ENCODE data around the gene SH3BGR.

The SH3BGR gene

DNA sequence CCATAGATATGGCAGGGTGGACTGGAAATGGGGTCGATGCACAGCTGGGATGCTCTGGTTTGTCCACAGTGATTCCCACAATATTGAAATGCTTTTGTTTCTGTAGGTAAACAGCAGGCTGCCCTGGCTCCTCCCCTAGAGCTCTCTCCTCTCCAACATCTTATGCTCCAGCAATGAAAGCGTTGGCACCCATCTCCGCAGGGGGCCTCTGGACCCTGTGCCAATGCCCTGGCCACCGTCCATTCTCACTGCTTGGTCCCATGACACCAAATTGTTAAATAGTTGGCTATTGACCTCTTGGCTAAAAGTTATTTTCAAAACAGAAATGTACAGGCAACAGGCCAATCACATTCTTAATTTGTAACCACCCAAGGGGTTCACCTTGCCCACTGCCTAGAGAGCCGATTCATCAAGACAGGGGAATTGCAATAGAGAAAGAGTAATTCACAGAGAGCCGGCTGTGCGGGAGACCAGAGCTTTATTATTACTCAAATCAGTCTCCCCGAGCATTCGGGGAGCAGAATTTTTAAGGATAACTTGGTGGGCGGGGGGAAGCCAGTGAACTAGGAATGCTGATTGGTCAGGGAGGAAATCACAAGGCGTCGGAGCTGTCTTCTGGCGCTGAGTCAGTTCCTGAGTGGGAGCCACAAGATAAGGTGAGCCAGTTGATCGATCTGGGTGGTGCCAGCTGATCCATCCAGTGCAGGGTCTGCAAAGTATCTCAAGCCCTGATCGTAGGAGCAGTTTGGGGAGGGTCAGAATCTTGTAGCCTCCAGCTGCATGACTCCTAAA lies 84.1 kb downstream of the SH3BGR start:
- Histone ChIP-seq H3K27me3 (ENCODE audit: insufficient read depth, low read length, poor library complexity, severe bottlenecking) (no peaks in the 10 kb centered on the region), H2AFZ (ENCODE audit: low read length) (no peak overlapping the region), H3K9me3 (ENCODE audit: insufficient read depth, low read depth, low read length) (no peaks in the 10 kb centered on the region), H3K4me3 (ENCODE audit: low read length, poor library complexity, severe bottlenecking) (no peak overlapping the region), H3K4me2 (ENCODE audit: low read depth, low read length, poor library complexity, severe bottlenecking) (no peak overlapping the region), H3K79me2 (ENCODE audit: insufficient read depth, low read length) (no peaks in the 10 kb centered on the region), H3K9me2 (replicated peaks; ENCODE audit: low read depth, low read length) (no peaks in the 10 kb centered on the region), H3K36me3 (ENCODE audit: insufficient read depth, low read length) (no peaks in the 10 kb centered on the region), H4K20me1 (ENCODE audit: insufficient read depth, low read length, poor library complexity, severe bottlenecking) (no peaks in the 10 kb centered on the region), H3K4me1 (ENCODE audit: insufficient read depth, low read length, poor library complexity, severe bottlenecking) (no peaks in the 10 kb centered on the region), H3K9ac (ENCODE audit: low read depth, low read length, poor library complexity, severe bottlenecking) (no peak overlapping the region), H3F3A (ENCODE audit: low read depth) (no peaks in the 10 kb centered on the region)
- no peak for TF ChIP-seq EZH2phosphoT487 (IDR thresholded peaks at IDR 0.05; ENCODE audit: borderline replicate concordance)
- TF ChIP-seq, protein P1, sequence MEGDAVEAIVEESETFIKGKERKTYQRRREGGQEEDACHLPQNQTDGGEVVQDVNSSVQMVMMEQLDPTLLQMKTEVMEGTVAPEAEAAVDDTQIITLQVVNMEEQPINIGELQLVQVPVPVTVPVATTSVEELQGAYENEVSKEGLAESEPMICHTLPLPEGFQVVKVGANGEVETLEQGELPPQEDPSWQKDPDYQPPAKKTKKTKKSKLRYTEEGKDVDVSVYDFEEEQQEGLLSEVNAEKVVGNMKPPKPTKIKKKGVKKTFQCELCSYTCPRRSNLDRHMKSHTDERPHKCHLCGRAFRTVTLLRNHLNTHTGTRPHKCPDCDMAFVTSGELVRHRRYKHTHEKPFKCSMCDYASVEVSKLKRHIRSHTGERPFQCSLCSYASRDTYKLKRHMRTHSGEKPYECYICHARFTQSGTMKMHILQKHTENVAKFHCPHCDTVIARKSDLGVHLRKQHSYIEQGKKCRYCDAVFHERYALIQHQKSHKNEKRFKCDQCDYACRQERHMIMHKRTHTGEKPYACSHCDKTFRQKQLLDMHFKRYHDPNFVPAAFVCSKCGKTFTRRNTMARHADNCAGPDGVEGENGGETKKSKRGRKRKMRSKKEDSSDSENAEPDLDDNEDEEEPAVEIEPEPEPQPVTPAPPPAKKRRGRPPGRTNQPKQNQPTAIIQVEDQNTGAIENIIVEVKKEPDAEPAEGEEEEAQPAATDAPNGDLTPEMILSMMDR (conservative IDR thresholded peaks at IDR 0.05; ENCODE audit: low read length), result no peak

DNA sequence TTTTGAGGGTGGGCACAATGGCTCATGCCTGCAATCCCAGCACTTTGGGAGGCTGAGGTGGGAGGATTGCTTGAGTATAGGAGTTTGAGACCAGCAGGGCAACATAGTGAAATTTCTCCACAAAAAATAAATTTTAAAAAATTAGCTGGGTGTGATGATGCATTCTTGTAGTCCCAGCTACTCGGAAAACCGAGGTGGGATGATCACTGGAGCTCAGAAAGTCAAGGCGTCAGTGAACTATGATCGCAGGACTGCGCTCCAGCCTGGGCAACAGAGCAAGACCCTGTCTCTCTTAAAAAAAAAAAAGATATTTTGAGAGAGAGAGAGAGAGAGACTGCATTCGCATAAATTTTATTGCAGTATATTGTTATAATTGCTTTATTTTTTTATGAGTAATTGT lies 85.1 kb downstream of the SH3BGR start:
- TF ChIP-seq, protein P1 (conservative IDR thresholded peaks at IDR 0.05; ENCODE audit: low read length), result no peak
- TF ChIP-seq EZH2phosphoT487 (IDR thresholded peaks at IDR 0.05; ENCODE audit: borderline replicate concordance), result no peak
- Histone ChIP-seq H3K9me2 (replicated peaks; ENCODE audit: low read depth, low read length) (no peaks in the 10 kb centered on the region), H3K9me3 (ENCODE audit: insufficient read depth, low read depth, low read length) (no peaks in the 10 kb centered on the region), H3K9ac (ENCODE audit: low read depth, low read length, poor library complexity, severe bottlenecking) (no peak overlapping the region), H4K20me1 (ENCODE audit: insufficient read depth, low read length, poor library complexity, severe bottlenecking) (no peaks in the 10 kb centered on the region), H3F3A (ENCODE audit: low read depth) (no peaks in the 10 kb centered on the region), H3K36me3 (ENCODE audit: insufficient read depth, low read length) (no peaks in the 10 kb centered on the region), H3K4me2 (ENCODE audit: low read depth, low read length, poor library complexity, severe bottlenecking) (no peak overlapping the region), H3K4me1 (ENCODE audit: insufficient read depth, low read length, poor library complexity, severe bottlenecking) (no peaks in the 10 kb centered on the region), H3K27me3 (ENCODE audit: insufficient read depth, low read length, poor library complexity, severe bottlenecking) (no peaks in the 10 kb centered on the region), H3K79me2 (ENCODE audit: insufficient read depth, low read length) (no peaks in the 10 kb centered on the region), H3K4me3 (ENCODE audit: low read length, poor library complexity, severe bottlenecking) (no peak overlapping the region), H2AFZ (ENCODE audit: low read length) (no peak overlapping the region)

DNA sequence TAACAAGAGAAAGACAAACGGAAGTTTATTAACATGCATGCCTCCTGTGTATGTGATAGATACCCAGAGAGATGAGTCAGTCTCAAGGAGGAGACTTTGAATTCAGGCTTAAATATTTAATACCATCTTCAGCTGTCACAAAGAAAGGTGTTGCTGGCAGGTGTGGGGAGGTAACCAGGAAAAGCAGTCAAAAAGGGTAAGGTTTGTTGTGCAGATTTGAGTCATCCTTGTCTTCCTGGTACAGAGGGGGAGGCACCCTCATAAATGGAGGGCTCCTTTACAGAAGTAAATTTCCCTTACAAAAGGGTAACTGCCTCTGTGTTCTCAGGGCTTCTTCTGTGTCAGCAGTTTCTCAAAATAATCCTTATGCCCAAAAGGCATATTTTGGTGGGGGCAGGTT lies 85.8 kb downstream of the SH3BGR start:
- no peaks in the 10 kb centered on the region for H3K36me3 ChIP-seq (ENCODE audit: insufficient read depth, low read length)
- H3K27me3 ChIP-seq (ENCODE audit: insufficient read depth, low read length, poor library complexity, severe bottlenecking), result no peaks in the 10 kb centered on the region
- no peaks in the 10 kb centered on the region for H3K4me1 ChIP-seq (ENCODE audit: insufficient read depth, low read length, poor library complexity, severe bottlenecking)
- H3K4me2 ChIP-seq (ENCODE audit: low read depth, low read length, poor library complexity, severe bottlenecking), result no peak overlapping the region
- no peak overlapping the region for H2AFZ ChIP-seq (ENCODE audit: low read length)
- no peak overlapping the region for H3K4me3 ChIP-seq (ENCODE audit: low read length, poor library complexity, severe bottlenecking)
- no peaks in the 10 kb centered on the region for H3K79me2 ChIP-seq (ENCODE audit: insufficient read depth, low read length)
- no peaks in the 10 kb centered on the region for H4K20me1 ChIP-seq (ENCODE audit: insufficient read depth, low read length, poor library complexity, severe bottlenecking)
- H3K9me2 ChIP-seq (replicated peaks; ENCODE audit: low read depth, low read length), result no peaks in the 10 kb centered on the region
- H3K9ac ChIP-seq (ENCODE audit: low read depth, low read length, poor library complexity, severe bottlenecking), result no peak overlapping the region
- no peak for TF ChIP-seq EZH2phosphoT487 (IDR thresholded peaks at IDR 0.05; ENCODE audit: borderline replicate concordance)
- TF ChIP-seq, protein P1 (conservative IDR thresholded peaks at IDR 0.05; ENCODE audit: low read length), result no peak
- H3K9me3 ChIP-seq (ENCODE audit: insufficient read depth, low read depth, low read length), result no peaks in the 10 kb centered on the region; the same call in 1 of the 2 replicates
- H3F3A ChIP-seq (ENCODE audit: low read depth), result no peaks in the 10 kb centered on the region
